NAMALWA (cell line): ENCODE results near the gene CD52.
"Not testable (repeated sequence)": the region's sequence is repeated elsewhere in the genome, so short reads cannot be mapped to it uniquely, and the experiment has no call there.

Experiments used
- DNase-seq: peaks from one replicate; pipeline ENCODE4 v3.0.0-alpha.2; 2015; ENCODE audit warnings: low spot score

CD52 gene

DNA sequence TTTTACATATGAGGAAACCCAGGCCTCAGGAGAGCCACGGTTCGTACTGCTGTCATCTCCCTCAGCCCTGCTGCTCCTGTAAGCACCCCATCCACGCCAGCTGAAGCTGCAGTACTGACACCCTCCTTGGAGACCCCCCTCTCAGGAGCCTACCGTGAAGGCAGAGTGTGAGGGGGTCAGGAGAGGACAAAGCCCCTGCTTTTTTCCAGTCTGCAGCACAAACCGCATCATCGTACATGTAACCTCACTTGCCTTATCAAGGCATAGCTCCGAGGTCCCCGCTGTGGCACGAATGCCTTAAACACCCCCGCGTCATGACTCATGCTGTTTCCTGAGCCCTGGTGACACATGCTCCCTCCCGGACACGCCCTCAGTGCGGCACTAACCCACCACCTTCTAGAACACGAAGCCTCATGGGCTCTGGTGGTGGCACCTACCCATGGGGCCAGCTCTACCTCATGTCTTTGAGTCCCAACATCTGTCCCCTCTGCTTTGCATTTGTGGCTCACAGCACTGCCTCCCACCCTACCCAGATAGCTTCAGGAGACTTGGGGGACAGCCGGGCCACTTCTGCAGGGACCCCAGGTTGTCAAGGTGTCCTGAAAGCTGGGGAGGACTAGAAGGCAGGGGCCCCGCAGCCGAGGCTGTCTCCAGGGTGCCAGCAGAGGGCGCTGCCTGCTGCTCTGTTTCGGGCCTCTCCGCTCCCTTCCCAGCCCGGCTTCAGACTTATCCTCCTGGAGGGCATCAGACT, 33.0 kb upstream of the CD52 start:
- peak; percentile 74 for DNase-seq

DNA sequence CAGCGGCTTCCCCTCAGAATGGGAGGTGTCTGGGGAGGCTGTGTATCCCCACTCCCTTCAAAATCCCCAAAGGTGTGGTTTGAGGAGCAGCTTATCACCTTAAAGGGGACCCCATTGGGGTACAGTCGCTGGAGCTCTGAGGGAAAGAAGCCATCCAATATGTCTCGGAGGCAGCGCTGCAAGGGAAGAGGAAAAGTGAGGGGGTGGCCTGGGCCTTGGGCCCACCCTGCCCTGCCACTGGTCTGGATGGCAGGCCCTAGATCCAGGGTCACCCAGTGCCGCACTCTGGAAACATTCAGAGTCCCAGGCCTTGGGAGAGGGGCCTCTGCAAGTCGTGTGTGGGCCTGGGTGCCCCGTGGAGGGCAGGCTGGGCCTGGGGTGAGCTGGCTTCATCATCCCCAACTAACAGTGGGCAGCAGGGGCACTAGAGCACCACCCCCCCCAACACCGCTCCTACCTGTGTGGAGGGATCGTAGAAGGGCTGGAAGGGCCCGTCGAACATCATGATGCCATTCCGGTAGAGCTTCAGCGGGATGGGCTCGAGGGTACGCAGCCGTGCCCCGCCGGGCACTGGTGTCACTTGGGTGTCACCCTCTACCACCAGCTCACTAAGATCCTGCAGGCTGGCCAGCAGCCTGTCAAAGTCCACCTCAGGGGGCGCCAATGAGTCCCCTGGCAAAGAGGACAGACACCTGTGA, 32.2 kb upstream of the CD52 start:
- peak; percentile 78 for DNase-seq

DNA sequence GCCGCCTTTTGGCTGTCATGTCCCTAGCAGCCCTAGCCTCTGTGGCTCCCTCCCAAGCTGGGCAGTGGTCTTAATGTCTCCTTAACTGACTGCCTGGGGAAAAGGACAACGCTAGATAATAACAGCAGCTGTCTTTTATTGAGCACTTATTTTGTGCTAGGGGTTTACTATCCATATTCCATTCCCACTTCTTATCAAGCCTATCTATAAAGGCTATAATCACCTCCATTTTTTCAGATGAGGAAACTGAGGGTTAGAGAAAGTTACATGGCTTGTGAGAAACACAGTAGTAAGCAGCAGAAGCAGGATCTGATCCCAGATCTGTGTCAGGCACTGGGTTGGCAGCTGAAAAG, 31.7 kb upstream of the CD52 start:
- no peak for DNase-seq

DNA sequence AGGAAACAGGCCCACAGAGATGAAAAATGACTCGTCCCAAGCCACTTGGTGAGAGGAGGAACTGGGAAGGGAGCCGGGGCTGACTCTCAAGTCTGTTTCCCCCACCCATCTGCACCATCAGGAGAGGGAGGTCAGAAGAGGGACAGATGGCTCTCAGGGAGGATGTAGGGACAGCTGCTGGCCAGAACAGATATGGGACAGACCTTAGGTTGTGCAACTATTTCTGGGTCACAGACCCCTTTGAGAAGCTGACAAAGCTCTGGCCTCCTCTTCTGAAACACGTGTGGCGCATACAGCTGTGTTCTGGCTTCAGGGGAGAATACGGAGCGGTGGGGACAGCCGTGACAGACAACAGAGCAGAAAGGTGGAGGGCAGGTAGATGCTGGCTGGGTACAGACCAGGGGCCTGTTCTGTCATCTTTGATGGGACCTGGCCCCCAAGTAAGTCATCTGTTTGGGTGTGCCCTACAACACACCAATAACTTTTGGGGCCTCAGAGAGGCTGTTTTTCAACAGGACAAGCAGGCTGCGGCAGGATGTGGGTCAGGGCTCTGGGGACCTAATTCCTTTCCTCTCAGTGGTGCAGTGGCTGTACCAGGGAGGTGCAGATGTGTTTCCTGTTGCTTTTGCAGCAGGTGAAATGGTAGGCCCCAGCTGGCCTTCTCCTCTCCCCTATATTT, 30.6 kb upstream of the CD52 start:
- peak; percentile 88 for DNase-seq

DNA sequence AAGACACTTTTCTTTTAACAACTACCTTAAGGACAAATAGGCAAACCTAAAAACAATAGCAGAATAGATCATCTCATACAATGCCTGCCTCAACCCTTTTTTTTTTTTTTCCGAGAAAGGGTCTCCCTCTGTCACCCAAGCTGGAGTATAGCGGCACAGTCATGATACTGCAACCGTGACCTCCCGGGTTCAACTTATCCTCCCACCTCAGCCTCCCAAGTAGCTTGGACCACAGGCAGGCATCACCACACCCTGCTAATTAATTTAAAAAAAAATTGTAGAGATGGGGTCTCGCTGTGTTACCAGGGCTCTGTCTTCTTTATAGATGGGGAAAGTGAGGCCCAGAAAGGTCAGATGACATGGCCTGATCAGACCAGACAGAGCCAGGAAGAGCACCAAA, 29.9 kb upstream of the CD52 start:
- DNase-seq = no peak

DNA sequence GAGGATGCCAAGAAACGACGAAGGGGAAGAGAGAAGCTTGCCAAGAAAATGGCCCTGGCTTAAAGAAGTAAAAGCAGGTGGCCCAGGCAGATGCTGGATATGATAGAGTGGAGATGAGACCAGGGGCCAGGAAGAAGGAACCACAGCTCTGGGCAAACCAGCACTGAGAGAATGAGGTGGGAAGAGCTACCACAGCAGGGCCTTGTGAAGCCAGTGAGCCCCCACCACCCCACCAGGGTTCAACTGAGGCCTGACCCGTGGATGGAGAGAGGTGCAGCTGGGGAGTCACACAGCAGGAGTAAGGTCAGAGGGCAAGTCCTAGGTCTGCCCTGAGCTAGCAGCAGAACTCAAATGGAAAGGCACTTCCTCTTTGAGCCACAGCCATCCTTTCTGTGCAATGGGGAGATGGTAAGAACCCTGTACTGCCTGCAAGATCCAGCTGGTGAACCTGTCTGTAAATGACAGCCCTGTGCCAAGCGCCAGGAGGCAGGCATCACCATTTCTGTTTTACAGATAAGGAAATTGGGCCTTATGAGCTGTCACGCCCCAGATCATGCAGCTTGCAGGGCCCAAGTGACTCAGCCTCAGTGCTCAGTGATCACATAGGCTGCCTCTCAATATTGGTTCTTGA, 29.3 kb upstream of the CD52 start:
- DNase-seq = peak; percentile 92

DNA sequence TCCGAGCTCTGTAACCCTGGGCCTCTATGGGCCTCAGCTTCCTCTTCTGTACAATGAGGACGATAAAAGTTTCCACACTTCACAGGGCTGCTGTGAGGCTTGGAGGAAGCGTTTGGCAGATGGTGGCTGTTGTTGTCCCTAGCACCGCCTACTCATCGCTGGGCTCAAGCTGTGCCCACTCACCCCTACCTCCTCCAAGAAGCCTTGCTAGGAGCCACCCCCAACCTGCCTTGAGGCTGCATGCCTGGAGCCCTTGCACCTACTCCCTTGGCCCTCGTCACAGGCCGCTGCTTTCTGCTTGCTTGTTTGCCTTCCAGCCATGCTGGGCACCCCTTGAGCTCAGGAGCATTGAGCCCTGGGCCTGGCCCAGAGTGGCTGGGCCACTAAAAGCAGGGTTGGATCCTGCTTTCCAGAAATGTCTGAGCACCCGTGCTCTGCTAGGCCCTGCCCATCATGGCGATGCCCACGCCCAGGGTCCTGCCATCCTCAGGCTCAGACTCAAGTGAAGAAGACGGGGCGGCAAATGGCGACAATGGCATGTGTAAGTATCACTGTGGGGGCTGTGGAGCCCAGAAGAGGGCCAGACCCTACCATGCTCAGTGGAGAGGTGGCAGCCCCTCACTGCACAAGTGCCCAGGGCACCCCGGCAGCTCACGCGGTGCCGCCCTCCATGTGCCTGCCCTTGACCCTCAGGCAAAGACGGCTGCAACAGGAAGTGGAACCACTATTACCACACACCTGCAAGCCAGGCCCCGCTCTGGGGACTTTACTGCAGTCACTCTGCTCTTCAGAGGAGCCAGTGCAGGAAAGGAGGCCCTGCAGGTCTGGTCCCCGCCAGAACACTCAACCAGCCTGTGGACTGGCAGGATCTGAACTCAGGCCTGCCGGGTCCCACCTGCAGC, 28.3 kb upstream of the CD52 start:
- peak; percentile 97 for DNase-seq

DNA sequence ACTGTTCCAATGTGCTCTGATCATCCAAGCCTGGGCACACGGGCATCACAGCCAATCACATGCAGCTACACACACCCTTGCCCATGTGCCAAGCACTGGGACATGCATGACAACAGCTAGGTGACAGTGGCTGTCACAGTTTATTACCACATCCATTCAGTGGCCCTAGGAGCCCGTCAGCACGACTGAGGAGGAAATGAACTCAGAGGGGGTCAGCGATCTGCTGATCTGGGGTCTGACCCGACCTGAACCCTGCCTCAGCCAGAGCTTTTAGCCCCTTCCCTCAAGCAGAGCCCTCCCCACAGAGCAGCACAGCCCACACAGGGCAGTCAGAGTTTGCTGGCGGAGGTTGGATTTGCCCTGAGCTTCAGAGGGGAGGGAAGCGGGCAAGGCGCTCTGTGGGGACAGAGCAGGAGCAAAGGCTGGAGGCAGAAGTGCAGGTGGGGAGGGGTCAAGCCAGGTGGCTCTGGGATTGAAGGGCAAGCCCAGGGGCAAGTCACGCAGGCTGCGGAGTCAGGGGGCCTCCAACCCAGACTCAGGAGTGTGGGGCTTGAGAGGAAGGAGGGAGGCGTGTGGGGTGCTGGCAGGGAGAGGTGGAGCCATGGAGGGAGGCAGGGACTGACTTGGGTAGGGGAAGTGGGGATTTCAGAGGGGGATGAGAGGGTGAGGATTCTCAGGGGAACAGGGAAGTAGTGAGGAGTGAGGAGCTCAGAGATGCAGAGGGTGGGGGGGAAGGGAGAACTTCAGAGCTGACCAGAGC, 27.5 kb upstream of the CD52 start:
- DNase-seq = no peak

DNA sequence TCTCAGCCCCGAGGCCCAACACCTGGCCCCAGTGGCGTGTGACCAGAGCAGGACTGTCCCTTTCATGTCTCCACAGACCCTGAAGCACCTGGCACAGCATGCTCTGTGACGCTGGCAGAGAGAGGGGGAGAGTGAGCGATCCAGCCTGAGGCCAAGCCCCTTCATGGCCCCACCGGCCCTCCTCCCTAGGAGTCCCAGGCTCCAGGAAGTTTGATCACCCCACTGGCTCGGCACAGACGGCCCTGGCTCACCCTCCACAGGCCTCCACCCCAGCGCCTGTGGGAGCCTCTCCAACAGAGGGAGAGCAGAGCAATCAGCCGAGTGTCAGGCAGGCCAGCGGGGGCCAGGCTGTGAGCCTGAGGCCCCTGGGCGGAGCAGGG, 26.9 kb upstream of the CD52 start:
- DNase-seq = peak; percentile 80

DNA sequence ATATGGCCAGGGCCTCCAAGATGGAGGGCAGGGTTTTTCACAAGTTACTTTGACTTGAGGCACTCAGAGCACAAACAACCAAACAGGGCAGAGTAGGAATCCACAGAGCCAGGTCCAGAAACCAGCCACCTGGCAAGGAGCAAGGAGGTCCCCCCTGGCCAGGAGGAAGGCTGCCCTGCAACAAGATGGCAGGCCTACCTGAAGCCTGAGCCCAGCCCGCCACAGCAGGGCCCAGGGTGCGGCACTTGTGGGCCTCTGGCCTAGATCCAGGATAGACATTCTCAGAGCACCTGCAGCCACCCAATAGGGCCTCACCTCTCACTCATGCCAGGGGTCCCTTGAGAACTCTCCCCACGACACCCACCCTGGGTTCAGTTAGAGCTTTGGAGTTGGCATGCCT, 26.3 kb upstream of the CD52 start:
- DNase-seq = no peak

DNA sequence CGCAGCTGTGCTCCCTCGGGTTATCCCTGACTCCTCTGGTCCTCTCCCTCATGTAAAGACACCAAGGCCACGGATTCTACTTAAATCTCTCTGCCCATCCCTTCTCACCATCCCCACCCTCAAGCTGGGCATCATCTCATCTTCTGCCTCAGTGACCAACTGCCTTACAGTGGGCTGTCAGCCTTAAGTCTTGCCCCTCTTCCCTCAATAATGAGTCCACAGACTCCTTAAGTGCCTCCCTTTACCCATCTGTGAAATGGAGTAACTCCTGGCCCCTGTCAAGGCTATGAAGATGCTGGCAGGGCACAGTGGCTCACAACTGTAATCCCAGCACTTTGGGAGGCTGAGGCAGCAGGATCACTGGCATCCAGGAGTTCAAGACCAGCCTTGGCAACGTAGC, 25.8 kb upstream of the CD52 start:
- DNase-seq = no peak

DNA sequence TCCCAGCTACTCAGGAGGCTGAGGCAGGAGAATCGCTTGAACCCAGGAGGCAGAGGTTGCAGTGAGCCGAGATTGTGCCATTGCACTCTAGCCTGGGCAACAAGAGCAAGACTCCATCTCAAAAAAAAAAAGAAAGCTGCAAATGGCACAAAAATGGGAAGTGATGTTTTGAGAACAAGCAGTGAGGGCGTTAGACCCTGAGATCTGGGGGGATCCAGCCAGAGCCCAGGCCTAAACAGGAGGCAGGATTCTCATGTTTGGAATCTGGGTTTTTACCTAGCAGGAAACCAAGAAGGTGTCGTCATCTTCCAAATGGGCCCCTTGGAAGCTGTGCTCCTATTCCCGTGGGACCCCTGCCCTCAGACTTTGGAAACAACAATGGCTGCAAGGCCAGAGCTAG, 25.0 kb upstream of the CD52 start:
- DNase-seq = not testable (repeated sequence)

DNA sequence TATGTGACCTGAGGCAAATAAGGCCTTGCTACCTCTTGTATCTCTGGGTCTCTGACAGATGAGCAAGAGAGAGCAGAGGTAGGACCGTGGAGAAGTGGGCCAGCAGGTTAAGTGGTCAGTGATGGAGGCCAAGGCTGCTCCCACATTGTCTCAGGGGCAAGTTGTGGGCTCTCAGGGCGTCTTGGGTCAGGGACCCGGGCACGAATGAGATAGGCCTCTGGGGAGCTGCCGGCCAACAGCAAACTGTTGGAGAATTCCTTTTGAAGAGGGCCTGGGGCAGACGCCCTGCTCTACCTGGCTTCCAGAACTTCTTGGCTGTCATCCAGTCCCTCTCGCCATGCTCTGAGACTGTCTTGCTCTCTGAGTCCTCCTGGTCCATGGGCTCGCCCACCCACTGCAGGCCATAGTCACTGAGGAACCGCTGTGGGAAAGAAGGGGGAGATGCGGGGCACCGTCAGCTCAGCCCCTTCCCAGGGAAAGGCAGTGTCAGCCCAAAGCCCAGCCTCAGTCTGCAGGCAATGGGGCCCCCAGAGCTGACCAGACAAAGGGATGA, 23.8 kb upstream of the CD52 start:
- DNase-seq = no peak

DNA sequence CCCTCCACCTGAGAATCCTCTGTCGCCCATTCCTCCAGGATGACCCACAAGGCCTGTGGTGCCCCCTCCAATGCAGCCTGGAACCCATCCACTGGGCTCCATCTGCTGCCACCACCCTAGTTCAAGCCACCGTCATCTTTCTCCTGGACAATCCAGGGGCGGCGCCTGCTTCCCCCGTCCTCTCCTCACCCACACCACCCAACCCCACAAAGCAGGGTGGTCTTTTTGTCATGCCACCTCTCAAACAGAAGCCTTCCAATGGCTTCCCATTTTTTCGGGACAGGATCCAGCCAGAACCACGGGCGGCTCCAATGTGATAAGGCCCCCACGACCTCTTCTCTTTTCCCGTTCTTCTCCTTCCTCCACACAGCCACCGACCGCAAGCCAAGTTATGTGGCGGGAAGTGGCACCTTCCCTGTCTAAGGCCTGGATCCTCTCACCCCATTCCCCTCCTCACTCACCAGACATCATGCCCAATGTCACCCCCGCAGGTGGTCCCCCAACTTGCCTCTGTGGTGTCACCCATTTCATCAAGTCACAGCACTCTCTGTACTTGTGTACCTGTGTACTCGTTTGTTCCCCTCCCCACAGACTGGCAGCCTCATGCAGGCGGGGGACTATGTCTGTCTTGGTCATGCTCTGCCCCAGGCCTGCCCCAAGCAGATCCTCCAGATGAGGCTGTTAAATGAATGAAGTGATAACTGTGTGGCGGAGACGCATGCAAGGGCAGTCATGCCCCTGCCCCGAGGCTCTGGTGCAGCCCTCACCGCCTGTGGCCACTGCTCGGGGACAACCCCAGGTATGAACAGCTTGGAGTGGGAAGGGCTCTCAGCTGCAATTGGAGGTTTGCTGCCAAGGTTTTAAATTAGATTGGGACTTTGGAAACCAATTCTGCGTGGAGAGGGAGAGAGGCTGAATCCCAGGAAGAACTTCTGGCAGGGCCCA, 22.3 kb upstream of the CD52 start:
- no peak for DNase-seq

DNA sequence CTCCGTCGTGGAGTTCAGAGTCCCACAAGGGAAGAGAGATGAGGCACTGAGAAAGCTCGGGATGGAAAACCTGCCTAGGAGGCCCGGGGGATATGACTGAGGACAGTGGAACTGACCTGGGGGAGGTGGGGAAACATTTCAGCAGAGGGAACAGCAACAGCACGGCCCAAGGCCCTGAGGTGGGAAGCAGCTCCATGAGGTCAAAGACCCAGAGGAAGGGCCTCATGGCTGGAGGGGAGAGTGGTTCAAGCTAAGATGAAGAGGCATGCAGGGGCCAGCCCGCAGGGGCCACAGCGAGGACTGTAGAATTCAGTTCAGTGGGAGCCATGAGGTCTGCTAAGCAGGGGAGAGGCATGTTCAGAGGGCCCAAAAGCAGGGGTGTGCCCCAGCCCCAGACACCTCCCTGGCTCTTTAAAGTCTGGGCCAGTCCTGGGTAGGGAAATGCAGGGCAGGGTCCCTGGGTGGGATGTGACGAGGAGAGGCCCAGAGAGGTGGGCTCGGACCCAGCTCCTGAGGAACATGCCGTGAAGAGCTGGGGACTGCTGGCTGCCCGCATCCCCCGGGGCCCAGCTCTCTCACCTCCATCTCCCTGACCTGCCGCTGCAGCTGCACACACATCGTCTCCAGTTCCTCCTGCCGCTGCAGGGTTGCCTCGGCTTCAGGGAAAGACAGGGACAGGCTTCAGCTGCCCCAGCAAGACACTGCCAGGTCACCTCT, 21.3 kb upstream of the CD52 start:
- no peak for DNase-seq

DNA sequence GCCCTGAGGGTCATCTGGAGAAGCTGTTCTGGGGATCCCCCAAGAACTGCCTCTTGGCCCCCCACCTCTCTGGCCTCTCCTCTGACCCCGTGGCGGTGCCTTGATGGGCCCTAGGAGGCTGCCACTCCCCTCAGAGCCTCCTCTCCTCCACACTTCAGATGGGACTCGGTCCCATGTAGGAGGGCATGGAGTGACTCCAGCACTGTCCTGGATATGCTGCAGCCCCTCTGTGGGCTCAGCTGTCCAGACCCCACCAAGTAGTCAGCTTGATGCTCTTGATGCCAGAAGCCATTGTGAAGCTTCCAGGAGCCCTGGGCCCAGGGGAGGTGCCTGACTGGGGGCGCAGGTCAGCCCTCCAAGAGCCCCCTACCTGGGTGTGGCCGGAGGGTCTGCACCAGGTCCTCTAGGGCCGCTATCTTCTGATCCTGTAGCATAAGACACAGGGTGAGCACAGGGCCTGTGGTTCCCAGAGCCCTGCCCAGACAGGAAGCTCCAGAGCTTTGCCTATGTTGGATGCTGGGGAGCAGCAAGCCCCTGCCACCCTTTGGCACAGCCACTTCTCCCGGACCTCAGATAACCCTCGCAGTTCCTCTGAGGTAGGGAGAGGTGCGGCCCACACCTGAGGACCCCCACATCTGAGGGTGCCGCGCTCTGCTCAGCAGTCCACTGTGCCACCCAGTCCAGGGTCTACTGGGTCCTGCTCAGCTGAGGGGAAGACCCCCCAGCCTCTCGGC, 20.5 kb upstream of the CD52 start:
- no peak for DNase-seq

DNA sequence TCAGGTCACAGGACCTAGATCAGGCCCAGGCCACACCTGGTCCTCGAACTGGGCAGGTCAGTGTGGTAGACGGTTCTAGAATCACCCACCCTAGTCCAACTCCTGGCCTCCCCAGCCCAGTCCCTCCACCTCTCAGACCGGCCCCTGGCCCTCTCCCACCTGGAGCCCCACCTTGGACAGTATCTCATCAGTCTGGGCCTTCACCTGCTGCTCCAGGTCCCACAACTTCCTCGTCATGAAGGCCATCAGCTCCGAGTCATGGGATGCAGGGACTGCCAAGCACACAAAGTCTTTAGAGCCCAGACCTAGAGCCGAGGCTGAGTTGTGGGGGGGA, 20.0 kb upstream of the CD52 start:
- no peak for DNase-seq

DNA sequence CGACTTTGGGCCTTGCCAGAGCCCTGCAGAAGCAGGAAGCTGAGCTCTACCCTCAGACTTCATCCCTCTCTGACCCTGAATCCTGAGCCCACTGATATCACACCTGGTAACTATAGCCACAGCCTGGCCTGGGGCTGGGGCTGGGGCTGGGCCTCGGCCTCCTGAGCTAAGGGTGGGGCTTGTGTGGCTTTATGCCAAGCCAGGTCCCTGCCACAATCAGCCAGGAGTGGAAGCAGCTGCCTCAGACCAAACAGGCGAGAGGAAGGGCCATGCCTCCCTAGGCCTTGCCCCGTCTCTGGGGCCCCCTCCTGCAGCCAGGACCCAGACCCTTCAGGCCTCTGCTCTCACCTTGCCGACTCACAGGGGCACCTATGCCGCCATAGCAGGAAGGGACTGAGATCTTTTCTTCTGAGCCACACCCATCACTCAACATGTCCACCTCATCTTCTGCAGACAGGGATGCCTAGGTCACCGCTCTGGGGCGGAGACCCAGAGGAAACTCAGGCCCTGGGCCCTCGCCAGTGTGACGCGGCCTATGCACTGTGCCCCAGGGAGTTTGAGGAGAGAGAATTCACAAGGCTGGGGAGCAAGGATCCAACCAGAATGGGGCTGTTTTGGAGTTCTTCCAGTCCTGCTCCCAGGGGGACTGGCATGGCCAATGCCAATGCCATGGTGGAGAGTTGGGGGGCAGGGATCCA, 17.0 kb upstream of the CD52 start:
- DNase-seq = no peak
